Measurements from ENCODE around the gene COL4A6.

Gene COL4A6

DNA sequence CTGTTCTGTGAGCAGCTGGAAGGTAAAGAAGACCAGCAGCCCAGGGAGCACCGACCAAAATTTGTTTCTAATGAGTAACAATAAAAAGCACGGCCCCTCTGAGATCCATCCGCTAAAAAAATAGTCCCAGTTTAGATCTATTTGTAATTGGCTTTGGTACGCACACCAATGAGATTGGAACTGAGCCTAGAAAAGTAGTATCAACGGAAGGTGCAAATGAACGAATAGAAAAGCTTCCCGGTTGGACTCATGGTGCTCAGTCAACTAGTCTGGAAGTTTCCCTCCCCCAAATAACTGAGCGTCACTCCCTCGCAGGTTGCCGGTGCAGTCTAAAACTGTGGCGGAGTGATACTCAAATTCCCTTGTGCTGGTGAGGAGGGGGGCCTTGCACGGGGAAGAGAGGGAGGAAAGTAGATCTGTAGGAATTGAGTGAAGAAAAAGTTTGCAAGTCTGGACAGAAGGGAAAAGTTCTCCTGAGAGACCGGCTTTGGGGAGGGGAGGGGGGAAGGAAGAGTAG, 1.3 kb upstream of the COL4A6 start, which contains the start of gene COL4A5 (continued):
- TF ChIP-seq, protein P1, sequence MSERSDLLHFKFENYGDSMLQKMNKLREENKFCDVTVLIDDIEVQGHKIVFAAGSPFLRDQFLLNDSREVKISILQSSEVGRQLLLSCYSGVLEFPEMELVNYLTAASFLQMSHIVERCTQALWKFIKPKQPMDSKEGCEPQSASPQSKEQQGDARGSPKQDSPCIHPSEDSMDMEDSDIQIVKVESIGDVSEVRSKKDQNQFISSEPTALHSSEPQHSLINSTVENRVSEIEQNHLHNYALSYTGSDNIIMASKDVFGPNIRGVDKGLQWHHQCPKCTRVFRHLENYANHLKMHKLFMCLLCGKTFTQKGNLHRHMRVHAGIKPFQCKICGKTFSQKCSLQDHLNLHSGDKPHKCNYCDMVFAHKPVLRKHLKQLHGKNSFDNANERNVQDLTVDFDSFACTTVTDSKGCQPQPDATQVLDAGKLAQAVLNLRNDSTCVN (tag by site-specific recombination; optimal IDR thresholded peaks at IDR 0.05): peak; percentile 14
- TF ChIP-seq ZNF214 (tag by site-specific recombination; IDR thresholded peaks at IDR 0.05; ENCODE audit: borderline replicate concordance) (no peak), ZNF10 (tag by site-specific recombination; IDR thresholded peaks at IDR 0.05) (0 out of 2 replicates have a peak, but pooled peaks have one; percentile 66), GLI2 (tag by site-specific recombination; IDR thresholded peaks at IDR 0.05; ENCODE audit: borderline replicate concordance, low read depth) (no peak), KLF10 (tag by site-specific recombination; IDR thresholded peaks at IDR 0.05) (0 out of 2 replicates have a peak, but pooled peaks have one; percentile 28), ZNF610 (tag by site-specific recombination; IDR thresholded peaks at IDR 0.05; ENCODE audit: borderline replicate concordance) (peak; percentile 52; the same call in 1 of the 2 replicates), ZNF174 (tag by site-specific recombination; IDR thresholded peaks at IDR 0.05) (no peak), ZNF37A (tag by site-specific recombination; IDR thresholded peaks at IDR 0.05) (no peak), ZNF146 (tag by site-specific recombination; IDR thresholded peaks at IDR 0.05) (no peak), OSR2 (tag by site-specific recombination; IDR thresholded peaks at IDR 0.05) (peak; percentile 33), ZEB2 (tag by site-specific recombination; IDR thresholded peaks at IDR 0.05) (peak; percentile 64), AEBP2 (tag by site-specific recombination; IDR thresholded peaks at IDR 0.05; ENCODE audit: borderline replicate concordance) (no peak), ZBTB8A (tag by site-specific recombination; IDR thresholded peaks at IDR 0.05) (0 out of 2 replicates have a peak, but pooled peaks have one; percentile 40), MYNN (tag by site-specific recombination; IDR thresholded peaks at IDR 0.05; ENCODE audit: borderline replicate concordance) (no peak), ZNF629 (tag by site-specific recombination; IDR thresholded peaks at IDR 0.05) (peak; percentile 74), ZSCAN16 (tag by site-specific recombination; IDR thresholded peaks at IDR 0.05) (peak; percentile 54; the same call in 1 of the 2 replicates), ZNF350 (tag by site-specific recombination; IDR thresholded peaks at IDR 0.05) (peak; percentile 48; the same call in 1 of the 2 replicates), ZNF394 (tag by site-specific recombination; IDR thresholded peaks at IDR 0.05; ENCODE audit: borderline replicate concordance) (peak; percentile 69), TCF7L2 (IDR thresholded peaks at IDR 0.05; ENCODE audit: borderline replicate concordance, low read depth, low read length) (peak; percentile 63; the same call in 1 of the 2 replicates), ZNF121 (tag by site-specific recombination; IDR thresholded peaks at IDR 0.05) (no peak; the same call in 1 of the 2 replicates)
- TF ChIP-seq, protein P2, sequence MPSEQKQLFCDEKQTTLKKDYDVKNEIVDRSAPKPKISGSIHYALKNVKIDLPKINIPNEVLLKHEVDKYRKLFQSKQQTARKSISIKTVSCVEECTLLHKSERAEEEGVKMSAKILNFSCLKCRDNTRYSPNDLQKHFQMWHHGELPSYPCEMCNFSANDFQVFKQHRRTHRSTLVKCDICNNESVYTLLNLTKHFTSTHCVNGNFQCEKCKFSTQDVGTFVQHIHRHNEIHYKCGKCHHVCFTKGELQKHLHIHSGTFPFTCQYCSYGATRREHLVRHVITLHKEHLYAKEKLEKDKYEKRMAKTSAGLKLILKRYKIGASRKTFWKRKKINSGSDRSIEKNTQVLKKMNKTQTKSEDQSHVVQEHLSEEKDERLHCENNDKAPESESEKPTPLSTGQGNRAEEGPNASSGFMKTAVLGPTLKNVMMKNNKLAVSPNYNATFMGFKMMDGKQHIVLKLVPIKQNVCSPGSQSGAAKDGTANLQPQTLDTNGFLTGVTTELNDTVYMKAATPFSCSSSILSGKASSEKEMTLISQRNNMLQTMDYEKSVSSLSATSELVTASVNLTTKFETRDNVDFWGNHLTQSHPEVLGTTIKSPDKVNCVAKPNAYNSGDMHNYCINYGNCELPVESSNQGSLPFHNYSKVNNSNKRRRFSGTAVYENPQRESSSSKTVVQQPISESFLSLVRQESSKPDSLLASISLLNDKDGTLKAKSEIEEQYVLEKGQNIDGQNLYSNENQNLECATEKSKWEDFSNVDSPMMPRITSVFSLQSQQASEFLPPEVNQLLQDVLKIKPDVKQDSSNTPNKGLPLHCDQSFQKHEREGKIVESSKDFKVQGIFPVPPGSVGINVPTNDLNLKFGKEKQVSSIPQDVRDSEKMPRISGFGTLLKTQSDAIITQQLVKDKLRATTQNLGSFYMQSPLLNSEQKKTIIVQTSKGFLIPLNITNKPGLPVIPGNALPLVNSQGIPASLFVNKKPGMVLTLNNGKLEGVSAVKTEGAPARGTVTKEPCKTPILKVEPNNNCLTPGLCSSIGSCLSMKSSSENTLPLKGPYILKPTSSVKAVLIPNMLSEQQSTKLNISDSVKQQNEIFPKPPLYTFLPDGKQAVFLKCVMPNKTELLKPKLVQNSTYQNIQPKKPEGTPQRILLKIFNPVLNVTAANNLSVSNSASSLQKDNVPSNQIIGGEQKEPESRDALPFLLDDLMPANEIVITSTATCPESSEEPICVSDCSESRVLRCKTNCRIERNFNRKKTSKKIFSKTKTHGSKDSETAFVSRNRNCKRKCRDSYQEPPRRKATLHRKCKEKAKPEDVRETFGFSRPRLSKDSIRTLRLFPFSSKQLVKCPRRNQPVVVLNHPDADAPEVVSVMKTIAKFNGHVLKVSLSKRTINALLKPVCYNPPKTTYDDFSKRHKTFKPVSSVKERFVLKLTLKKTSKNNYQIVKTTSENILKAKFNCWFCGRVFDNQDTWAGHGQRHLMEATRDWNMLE (tag by site-specific recombination; conservative IDR thresholded peaks at IDR 0.05; ENCODE audit: low read depth): 0 out of 2 replicates have a peak, but pooled peaks have one; percentile 29
- TF ChIP-seq, protein P3, sequence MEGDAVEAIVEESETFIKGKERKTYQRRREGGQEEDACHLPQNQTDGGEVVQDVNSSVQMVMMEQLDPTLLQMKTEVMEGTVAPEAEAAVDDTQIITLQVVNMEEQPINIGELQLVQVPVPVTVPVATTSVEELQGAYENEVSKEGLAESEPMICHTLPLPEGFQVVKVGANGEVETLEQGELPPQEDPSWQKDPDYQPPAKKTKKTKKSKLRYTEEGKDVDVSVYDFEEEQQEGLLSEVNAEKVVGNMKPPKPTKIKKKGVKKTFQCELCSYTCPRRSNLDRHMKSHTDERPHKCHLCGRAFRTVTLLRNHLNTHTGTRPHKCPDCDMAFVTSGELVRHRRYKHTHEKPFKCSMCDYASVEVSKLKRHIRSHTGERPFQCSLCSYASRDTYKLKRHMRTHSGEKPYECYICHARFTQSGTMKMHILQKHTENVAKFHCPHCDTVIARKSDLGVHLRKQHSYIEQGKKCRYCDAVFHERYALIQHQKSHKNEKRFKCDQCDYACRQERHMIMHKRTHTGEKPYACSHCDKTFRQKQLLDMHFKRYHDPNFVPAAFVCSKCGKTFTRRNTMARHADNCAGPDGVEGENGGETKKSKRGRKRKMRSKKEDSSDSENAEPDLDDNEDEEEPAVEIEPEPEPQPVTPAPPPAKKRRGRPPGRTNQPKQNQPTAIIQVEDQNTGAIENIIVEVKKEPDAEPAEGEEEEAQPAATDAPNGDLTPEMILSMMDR (tag by site-specific recombination; IDR thresholded peaks at IDR 0.05): no peak
- TF ChIP-seq, protein P4, sequence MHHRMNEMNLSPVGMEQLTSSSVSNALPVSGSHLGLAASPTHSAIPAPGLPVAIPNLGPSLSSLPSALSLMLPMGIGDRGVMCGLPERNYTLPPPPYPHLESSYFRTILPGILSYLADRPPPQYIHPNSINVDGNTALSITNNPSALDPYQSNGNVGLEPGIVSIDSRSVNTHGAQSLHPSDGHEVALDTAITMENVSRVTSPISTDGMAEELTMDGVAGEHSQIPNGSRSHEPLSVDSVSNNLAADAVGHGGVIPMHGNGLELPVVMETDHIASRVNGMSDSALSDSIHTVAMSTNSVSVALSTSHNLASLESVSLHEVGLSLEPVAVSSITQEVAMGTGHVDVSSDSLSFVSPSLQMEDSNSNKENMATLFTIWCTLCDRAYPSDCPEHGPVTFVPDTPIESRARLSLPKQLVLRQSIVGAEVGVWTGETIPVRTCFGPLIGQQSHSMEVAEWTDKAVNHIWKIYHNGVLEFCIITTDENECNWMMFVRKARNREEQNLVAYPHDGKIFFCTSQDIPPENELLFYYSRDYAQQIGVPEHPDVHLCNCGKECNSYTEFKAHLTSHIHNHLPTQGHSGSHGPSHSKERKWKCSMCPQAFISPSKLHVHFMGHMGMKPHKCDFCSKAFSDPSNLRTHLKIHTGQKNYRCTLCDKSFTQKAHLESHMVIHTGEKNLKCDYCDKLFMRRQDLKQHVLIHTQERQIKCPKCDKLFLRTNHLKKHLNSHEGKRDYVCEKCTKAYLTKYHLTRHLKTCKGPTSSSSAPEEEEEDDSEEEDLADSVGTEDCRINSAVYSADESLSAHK (tag by site-specific recombination; IDR thresholded peaks at IDR 0.05): peak; percentile 80
- TF ChIP-seq, protein P5, sequence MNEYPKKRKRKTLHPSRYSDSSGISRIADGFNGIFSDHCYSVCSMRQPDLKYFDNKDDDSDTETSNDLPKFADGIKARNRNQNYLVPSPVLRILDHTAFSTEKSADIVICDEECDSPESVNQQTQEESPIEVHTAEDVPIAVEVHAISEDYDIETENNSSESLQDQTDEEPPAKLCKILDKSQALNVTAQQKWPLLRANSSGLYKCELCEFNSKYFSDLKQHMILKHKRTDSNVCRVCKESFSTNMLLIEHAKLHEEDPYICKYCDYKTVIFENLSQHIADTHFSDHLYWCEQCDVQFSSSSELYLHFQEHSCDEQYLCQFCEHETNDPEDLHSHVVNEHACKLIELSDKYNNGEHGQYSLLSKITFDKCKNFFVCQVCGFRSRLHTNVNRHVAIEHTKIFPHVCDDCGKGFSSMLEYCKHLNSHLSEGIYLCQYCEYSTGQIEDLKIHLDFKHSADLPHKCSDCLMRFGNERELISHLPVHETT (tag by site-specific recombination; IDR thresholded peaks at IDR 0.05): peak; percentile 74
